DMS53 (cell line): ENCODE data around the gene ZBTB7A.

Experiments used
- DNase-seq: peaks from one replicate; lab custom pipeline; 2025; lab: John Stamatoyannopoulos, UW

The ZBTB7A gene

GRCh38 chr19:4035582-4035981 is 31.1 kb downstream of the ZBTB7A start:
- DNase-seq, result no peak

DNA sequence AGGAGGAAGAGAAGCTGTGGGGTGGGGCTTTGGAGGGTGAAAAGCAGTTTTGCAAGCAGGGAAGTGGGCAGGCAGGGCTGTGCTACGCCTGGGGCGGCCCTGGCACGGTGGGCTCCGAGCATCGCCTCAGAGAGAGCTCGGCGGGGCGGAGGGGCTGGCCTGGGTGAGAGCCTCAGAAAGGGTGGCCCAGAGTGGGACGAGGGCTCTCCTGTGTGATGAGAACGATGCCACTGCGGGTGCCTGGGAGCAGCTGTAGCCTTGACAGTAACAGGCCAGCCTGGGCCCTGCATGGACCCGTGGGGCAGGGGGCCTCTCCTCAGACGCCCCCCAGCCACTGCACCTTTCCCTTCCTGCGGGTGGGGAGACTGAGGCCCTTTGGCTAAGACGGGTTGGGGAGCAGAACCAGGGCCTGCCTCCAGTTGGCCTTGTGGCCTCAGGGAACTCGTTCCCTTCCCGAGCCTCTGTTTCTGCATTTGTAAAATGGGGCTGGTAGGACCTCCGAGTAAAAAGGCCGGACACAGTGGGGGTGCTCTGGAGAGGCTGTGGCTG is 31.6 kb downstream of the ZBTB7A start:
- no peak for DNase-seq

- DNase-seq, result no peak
Measured at GRCh38 chr19:4034048-4035017, 32.4 kb downstream of the ZBTB7A start.

GRCh38 chr19:4033028-4033956 is 33.4 kb downstream of the ZBTB7A start:
- no peak for DNase-seq

- DNase-seq, result no peak
Measured at GRCh38 chr19:4032436-4032835, 34.3 kb downstream of the ZBTB7A start.

- DNase-seq, result no peak
Measured at GRCh38 chr19:4031420-4031819, 35.3 kb downstream of the ZBTB7A start.

DNA sequence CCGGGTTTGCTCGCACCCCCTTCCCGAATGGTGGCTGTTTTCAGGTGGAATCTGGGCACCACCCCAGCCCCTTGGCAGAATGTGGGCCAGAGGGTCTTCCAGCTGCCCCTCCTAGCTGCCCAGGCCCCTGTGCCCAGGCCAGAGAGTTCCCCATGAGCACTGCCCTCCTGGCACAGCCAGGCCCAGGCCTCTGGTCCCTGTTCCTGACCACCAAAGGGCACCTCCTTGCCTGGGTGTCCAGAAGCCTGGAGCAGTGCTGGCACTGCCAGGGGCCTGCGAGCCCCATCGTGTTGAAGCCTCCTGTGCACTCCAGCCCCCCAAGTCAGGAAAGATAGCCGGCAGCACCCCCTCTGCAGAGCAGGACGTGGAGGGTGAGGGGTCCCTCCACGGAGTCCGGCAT is 35.7 kb downstream of the ZBTB7A start:
- no peak for DNase-seq

- DNase-seq, result no peak
Measured at GRCh38 chr19:4030552-4030951, 36.1 kb downstream of the ZBTB7A start.

DNA sequence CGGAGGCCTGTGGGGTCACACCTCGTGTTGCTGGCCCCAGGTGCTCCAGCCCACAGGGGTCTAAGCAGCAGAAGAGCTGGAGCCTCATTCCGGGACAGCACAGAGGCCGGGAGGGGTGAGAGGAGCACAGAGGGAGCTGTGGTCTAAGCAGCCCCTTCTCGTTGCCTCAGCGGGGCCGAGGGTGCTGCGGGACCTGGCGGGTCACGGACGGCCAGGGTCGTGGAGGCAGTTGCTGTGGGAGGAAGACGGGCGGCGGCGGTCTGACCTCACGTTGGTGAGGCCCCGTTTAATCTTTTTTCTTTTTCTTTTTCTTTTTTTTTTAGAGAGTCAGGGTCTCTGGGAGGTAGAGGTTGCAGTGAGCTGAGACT is 37.5 kb downstream of the ZBTB7A start:
- DNase-seq, result no peak

GRCh38 chr19:4028334-4029246 is 38.1 kb downstream of the ZBTB7A start:
- DNase-seq, result no peak

DNA sequence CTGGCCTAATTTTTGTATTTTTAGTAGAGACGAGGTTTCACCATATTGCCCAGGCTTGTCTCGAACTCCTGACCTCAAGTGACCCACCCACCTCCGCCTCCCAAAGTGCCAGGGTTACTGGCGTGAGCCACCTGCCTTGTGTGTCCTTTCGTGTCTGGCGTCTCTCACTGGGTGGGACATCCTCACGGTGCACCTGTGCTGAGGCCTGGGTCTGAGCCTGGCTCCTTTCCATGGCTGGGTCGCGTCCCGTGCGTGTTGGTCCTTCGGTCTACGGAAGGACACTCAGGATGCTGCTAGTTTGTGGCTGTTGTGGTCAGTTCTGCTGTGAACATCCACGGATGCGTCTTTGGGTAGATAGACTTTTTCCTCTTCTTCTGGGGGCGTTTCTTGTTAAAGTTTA is 39.6 kb downstream of the ZBTB7A start:
- no peak for DNase-seq

DNA sequence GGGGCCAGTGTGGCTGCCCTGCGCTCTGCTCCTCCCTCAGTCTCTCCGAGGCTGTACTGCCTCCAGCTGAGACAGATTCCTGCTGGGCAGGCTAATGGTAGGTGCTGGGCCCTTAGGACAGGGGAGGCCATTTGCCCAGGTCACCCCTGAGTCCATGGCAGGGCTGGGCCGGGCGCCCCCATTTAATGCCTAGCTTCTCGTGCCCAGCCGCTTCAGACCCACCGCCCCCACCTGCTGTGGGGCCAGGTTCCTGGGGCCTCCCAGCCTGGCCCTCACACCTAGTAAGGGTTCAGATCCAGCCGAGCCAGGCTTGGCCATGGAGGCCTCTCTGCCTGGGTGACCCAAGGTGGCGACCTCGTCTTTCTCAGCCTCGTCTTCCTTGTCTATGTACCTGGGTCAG is 41.4 kb downstream of the ZBTB7A start:
- no peak for DNase-seq

DNA sequence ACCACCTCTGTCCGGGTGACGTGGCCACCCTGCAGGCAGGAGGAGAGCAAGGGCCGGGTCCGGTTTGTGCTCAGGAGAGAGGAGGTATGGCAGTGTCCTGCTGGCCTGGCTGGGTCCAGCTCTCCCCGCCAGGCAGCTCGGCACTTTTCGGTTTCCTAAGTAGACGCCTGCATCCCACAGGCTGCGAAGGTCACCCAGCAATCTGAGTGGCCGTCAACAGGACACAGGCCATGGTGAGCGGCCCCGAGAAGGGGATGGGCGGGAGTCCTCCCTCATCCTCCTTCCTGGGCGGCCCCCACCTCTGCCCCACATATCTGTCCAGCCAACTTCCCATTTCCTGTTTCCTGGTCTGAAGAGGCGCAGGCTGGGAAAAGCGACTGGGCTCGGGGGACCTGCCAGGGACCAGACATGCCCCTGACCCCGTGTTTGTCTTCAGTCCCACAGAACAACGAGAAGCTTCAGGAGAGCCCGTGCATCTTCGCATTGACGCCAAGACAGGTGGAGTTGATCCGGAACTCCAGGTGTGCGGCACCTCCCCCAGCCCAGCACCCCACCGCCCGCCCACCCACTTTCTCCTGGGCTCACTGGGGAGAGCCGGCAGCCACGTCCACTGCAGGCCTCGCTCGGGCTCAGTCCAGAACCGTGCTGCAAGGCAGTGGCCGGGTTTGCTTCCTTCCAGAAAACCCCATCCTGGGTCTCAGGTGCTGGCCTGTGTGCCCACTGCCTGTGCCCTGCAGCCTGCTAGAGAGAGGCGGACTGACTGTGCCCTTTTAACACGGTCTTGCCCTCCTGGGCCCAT is 42.9 kb downstream of the ZBTB7A start:
- DNase-seq, result no peak

- no peak for DNase-seq
Measured at GRCh38 chr19:4019578-4019977, 47.1 kb downstream of the ZBTB7A start.

DNA sequence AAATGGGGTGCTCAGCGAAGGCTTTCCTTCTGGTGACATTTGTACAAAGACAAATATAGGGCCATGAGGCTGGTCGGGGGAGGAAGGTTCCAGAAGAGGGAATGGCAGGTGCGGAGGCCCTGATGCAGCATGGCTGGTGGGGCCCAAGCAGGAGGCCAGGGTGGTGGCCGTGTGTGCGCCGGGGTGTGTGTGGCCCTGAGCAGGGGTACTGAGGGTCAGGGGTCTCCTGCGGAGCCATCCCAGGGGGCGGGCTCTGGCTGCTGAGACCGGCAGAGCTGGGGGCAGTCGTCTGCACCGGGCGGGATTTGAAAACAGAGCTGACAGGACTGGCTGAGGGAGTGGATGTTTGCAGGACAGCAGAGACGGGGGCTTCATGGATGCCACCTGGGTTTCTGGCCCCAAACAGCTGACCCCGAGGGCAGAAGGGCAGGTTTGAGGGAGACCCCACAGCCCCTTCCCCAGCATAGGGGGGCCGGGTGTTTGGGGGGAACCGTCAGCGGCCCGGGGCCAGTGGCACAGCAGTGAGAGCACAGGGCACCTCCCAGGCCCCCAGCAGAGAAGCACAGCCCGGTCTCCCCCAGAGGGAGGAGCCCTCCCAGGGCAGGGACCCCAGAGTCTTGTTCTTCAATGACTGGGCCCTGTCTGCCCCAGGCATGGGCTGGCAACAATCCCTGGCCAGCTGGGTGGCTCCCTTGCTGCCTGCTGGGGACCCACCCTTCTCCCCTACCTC is 47.8 kb downstream of the ZBTB7A start:
- no peak for DNase-seq

DNA sequence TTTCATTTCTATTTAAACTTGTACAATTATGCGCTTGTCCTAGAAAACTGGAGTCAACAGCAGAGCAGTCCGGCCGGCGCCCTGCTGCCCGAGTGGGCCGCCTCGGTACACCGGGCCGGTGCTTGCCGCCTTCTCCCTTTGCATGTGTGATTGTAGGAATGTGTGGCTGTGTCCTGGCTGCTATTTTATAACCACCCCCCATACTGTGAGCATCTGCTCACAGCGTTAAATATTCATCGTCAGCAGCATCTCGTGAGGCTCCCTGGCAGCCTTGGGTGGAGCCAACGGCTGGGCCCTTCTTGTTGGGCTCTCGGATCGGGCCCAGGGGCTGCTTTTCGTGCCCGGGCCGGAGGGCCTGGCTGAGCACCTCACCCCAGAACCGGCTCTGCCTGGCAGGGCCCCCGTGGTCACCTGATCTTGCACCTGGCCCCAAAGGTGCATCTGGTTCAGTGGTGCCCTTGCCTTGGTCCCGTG is 48.5 kb downstream of the ZBTB7A start:
- no peak for DNase-seq

- DNase-seq, result no peak
Measured at GRCh38 chr19:4016903-4017638, 49.6 kb downstream of the ZBTB7A start.

DNA sequence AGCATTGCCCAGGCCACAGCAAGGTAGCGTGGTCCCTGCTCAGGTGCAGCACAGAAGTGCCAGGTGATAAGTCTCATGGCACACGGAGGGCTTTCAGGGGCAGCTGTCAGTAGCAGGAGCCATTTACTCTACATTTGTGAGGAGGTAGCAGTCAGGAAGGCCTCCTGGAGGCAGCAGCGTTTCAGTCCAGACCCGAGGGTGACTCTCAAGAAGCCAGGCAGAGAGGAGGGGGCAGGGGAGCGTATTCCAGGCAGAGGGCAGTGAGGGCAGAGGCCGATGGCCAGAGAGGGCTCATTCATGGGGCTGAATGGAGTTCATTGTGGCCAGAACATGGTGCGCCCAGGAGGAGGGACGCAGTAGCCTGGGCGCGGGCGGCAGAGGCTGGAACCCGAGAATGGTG is 50.2 kb downstream of the ZBTB7A start:
- no peak for DNase-seq
